HG02571 (cell line): ENCODE measurements around the gene RTL1.

Source experiments
- ATAC-seq: cut with Tn5 transposase; IDR thresholded peaks from one replicate; pipeline ENCODE4 v1.9.1; 2021; ENCODE audit warnings: mild to moderate bottlenecking, moderate library complexity; ENCODE audit not compliant: unreplicated experiment

The RTL1 gene

DNA sequence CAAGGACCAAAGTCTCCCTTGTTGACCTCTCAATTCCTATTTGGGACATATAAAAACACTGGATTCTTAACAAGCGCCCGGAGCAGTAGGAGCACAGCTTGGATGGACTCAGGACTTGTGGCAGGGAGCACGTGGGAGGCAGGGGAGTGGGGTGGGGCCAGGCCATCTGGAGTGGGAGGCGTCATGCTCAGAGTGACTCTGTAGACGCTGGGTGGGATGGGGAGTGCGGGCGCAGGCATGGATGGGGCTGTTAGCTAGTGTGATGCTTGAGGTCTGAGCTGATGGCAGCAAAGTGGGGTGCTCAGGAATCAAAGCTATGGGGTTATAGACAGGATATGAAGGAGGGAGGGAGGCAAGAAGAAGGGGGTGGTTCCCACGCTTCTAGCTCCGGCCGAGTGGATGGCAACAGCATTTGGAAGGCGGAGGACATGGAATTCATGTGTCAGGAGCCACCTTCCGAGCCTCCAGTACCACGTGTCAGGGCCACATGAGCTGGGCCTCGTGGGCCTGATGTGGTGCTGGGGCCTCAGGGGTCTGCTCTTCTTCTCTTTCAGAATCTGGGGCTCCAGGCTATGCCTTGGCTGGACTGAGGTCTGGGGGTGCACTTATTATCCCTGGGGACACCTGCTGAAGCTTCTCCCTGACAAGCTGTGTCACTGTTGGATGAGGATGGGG, 51.4 kb downstream of the RTL1 start:
- ATAC-seq, result no peak

DNA sequence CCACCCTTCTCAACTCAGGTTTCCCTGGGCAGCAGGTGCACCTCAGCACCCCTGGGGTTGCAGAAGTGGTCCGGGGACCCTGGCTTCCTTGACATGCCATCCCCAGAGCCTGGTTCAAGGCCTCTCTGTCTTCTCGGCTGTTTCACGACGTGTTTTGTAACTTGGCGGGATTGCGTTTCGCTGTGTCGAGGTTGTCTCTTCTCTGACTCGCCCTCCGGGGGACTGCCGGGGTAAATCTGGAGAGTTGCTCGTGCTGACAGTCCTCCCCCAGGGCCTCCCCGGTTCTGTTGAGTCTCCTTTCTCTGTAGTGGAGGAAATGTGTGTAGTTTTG, 52.0 kb downstream of the RTL1 start:
- ATAC-seq, result no peak

DNA sequence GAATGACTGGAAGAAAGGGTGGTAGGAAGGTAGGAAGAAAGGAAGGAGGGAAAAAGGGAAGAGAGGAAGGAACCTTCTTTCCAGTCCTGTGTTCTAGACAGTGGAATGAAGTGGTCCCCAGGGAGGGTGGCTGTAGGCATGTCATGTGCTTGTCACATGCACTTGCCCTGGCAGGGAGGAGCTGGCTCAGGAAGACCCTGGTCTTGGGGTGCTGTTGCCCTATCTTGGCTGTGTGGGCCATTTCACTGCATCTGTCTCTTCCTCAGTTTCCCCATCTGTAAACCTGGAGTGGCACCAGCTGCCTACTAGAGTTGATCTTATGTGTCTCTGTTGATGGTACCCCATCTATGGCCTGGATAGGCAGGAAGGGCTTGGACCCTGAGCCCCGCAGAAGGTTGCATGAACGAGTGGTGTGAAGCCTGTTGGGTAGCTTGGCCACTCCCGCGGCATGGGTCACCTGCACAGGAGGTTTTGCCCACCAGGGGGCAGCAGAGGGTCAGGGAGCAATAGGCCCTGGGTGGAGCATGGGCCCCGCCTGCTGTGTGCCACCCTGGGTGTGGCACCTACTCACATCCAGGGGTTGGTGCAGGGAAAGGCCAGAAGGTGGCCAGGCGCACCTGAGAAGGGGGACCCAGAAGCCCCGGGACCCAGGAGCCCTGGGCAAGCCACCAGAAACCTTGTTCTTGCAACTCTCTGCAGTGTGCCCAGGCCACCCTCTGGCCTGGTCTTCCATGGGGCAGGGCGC, 52.5 kb downstream of the RTL1 start:
- no peak for ATAC-seq

DNA sequence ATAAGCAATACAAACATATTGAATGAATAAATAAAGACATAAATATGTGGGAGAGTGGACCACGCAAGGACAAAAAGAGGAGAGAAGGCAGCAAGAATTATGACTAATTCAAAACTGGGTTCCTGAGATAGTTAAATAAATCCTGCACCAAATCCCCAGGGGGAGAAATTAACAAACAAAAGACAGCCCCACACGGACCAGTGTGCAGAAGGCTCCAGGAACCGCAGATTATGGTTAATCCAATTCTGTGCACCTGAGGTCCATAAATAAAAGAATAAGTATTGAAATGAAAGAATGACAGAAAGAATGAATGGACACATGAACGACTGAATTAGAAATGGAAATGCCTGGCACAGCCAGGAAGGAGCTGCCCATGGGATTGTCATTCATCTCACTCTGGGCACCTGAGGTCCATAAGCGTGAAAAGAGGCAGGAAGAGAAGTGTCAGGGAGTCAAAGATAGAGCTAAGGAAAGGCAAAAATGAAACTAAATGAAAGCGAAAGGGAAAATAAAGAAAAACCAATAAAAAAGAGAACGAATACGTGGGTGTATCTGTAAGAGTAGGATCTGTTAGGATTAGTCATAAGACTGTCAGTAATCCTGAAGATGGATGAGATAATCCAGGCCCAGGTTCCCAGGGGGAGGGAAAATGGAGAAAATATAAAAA, 54.3 kb downstream of the RTL1 start:
- ATAC-seq, result no peak

DNA sequence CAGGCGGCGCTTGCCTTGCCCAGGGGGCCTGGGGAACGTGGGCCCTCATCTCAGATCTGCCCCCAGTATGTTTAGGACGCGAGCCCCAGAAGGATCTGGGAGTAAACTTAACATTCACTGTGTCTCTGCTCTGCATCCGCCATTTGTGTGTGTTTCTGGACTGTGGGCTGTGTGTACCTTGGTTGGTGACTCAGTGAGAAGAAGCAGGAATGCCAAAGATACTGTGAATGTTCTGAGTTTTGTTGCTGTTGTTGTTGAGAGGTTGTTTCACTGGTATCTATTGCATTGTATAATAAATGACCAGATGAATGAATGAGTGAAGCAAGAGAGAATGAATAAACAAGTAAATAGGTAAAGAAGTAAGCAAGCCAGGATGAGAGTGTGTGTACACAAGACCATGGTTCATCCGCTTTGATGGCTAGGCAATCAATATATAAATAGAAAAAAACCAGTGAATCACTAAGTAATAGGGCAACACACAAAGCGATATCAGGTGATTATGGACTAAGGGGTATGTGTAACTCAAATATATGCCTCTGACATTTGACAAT, 57.1 kb downstream of the RTL1 start:
- ATAC-seq, result no peak

DNA sequence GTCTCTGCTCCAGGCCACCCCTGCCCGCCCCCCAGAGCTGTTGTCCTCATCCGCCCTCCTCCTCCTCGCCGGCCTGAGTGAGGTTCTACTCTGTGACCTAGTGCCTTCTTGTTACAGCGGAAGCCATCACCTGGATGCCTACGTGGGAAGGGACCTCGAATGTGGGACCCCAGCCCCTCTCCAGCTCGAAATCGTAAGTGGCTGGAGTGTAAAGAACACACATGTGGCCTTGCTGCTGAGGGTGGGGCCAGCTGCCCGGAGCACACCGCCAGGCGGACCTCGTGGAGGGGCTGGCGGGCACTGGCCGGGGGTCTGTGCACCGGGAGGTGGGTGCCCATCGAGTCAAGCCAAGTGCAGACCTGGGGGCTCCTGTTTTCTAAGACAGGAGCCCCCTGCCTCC, 58.2 kb downstream of the RTL1 start:
- no peak for ATAC-seq

DNA sequence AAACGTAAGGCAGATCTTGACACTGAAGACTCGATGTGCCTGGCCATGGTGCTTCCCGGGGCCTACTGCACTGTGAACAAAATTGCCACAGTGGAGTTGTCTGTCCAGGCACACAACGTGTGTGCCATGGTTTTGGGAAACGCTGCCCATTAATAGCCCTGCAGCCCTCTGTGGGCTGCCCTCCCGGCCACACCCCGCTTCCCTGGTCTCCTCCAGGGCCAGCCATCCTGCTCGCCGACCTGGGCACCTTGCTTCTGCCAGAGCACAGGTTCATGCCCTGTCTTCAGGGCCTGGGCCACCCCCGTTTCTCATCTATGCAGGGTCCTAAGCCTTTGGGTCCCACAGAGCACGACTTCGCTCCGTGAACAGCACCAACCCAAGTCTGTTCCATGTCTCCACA, 58.7 kb downstream of the RTL1 start:
- no peak for ATAC-seq

DNA sequence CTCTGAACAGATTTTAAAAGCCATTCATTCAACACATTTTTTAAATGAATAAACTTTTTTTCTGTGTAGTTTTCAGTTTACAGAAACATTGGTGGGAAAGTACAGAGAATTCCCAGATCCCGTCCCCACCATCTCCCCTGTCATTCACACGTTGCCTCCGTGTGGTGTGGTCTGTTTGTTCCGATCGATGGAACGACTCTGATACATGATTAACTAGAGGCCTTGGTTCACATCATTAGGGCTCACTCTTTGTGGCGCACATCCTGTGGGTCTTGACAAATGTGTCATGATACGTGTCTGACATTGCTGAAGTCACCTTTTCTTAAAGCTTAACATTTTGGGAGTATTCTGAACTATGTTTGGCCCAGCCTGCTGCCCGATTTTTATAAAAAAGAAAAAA, 59.1 kb downstream of the RTL1 start:
- no peak for ATAC-seq

DNA sequence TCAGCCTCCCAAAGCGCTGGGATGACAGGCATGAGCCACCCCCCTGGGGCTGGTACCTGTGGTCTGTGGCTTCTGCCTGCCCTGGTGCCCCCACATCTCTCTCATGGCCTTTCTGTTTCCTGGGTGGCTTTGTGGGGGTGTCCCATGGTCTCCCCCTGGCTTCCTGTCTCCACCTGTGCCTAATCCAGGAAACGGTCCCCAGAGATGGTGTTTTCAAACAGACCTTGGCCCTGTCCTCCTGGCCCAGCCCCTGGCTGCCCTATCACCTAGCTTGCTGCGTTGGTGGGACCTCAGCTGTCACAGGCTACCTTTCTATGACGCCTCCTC, 59.5 kb downstream of the RTL1 start:
- ATAC-seq, result no peak

DNA sequence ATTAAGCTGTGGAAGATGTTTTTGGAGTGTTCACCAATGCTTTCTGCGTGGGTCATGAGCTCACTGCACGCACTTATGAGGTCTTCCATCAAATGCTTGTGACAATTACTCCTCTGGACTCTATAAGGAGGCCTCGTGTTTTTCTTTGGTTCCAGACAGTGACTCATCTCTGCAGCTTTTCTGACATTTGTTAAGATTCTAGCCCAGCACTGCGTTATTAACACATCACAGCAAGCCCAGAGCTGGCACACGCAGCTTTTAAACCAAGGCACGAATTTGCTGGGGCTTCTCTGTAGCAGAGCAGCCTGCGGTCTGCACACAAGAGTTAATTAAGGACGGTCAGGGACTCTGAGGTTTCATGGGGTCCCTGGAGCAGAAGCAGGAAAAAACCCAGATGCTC, 60.7 kb downstream of the RTL1 start:
- no peak for ATAC-seq

DNA sequence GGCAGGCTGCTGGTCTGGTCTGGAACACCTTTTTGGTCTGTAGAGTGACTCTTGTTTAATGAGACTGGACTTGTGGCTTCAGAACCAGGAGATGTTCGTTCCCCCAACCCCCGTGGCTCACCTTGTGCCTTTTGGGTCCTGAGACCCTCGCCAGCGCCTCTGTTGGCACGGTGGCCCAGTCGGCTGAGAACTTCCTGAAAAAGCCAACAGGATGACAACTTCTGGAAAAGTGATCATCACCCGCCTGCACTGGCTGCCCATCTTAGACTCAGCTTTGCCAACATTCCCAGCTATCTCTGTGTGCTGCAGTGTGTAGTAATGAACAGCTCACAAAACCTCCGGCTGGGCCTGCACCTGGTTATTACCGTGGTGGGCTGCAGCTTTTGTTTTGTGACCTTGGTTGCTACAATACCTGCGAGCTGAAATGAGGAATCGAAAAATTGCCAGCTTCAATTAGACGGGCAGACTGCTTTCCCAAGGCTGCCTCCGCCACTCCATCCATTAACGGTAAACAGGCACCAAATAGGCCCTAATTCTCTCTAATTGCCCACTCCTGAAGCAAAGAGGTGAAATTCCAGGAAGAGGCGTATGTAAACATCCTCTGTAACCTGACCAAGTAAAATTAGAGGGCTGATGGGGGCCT, 61.6 kb downstream of the RTL1 start:
- no peak for ATAC-seq

DNA sequence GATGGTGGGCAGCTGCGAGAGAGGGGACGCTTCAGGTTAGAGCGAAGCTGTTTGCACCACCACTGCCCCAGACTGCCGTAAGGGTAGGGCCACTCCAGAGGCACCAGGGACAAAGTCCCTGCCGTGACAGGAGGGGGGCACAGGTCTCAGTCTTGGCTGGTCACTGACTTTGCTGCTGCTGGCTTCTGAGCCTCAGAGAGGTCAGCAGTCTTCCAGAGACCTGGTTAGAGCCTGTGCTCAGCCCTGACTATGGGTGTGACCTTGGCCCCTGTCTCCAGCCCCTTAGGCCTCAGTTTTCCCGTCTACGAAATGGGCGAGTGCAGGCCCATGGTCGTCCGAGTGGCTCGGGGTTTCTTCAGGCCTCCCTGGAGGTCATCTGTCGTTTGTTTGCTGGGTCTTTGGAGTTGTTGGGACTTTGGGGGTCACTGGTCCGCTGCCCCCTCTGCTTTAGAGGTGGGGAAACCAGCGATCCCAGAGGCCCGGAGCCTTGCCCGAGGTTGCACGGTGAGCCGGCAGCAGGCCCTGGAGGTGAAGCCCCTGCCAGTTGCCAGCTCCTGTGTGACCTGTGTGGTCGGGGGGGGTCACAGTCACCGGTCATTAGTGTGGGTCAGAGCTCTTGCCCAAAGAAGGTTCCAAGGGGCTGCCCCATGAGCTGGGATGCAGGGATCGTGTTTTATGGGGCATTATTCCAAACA, 62.3 kb downstream of the RTL1 start:
- ATAC-seq, result no peak

DNA sequence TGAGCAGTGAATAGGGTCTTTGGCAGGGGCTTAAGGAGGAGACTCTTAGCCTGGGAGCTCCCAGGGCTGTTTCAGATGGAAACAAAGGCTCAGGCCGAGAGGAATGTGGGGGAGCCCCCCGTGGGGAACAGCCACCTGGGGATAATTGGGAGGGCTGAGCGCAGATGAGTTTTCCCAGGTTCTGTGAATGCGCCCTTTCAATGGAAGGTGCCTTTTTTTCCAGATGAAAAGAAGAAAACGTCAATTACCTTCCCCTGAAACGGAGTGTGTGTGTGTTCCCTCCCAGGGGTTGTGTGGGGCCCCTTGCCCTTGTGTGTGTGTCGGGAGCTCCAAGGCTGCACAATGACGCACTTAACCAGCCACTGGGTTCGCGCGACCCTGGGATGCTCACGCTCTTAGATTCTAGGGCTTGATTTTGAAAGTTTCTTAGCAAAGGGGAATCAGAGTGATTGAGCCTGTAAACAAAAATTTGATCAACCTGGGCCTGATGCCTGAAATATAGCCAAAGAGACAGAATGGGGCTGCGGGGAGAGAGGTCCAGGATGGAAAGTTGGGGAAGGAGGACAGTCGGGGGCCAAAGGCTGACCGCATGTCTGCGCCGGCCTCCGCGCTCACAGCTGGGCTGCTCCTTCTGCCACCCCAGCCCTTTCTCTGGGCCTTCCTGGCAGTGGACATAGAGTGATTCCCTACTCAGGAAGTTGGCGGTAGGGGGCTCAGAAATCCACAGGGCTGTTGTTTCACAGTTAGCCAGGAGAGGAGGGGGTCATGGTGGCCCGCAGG, 63.0 kb downstream of the RTL1 start:
- ATAC-seq, result no peak

DNA sequence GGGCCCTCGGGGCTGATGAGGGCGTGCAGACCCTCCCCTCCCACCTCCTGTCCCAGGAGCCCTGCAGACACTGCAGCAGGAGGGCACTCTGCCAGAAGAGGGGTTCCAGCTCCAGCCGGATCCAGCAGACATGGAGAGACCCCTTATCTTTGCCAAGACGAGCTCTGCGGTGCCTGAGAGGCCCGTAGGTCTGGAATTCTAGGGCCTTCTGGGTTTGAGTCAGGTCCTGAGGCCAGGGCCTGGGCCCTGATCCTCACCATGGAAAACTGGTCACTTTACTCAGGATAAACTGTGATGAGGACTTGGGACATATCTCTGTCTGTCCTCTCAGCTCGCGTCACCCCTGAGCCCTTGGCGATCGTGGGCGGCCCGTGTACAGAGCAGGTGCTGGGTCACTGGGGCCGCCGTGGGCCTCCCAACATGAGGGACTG, 63.8 kb downstream of the RTL1 start:
- ATAC-seq, result no peak

DNA sequence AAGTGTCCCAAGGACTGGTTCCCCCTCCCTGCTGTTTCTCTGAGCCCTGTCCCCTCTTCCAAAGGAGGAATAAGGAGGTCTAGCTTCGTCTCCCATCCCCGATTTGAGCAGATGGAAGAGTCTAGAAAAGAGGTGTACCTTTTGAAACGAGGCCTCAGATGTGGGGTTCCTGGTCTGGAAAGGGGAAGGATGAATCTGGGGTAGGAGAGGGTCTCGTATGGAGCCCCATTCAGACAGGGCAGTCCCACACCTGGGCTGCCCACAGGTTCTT, 64.3 kb downstream of the RTL1 start:
- ATAC-seq, result no peak

DNA sequence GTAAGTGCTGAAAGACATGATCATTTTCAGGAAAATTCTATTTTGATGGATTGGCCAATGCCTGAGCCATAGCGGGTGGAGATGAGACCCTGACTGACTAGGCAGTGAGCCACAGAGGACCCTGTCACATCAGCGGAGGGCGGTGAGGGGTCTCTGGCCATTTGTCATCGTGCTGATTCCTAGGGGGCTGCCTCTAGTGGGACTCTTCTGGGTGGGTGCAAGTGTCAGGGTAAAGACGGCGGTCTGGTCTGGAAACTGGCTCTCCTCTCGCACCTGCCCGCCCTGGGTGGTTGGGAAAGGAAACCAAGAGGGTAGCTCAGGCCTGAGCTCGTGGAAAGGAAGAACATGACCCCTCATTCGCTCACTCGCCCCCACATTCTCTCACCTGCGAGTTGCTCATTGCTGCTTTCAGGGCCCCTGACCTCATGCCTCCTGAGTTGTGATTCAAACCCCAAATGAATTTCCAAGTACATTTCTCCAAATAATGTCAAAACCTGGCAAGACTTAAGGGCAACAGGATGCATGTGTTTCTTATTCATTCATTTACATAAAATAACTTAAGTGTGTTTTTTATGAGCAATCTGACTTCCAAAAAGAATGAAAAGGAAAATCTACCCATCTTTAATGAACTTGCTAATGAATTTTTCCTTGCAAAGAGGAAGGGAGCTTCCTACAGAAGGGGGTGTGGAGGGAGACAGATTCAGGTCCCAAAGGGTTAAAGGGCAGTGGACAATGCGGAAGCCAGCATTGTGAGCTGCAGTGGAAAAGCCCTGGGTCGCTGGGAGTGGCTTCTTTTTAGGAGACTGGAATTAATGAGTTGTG, 64.8 kb downstream of the RTL1 start:
- no peak for ATAC-seq

DNA sequence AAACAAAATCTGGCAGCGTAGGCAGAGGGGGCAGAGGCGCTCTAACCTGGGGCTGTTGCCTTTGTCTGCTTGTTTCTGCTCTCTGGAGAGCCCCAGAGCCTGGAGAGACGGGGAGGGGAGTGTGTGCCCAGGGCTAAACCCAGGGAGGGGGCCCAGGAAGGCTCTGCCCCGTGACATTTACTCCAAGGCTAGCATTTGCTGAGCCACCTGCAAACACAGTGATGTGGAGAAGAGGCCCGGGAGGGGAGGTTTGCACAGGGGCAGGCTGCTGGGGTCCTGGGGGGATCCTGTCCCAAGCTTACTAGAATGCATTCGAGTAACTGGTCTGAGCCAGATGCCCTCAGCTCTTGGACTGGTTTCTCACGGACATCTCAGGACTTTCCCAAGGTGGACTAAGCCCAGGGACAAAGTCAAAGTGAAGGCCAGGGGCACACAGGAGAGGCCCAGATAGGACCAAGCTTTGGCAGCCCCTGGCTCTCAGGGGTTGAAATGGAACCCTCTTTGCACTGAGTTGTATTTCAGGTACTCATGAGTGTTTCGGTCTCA, 65.6 kb downstream of the RTL1 start:
- ATAC-seq, result no peak

DNA sequence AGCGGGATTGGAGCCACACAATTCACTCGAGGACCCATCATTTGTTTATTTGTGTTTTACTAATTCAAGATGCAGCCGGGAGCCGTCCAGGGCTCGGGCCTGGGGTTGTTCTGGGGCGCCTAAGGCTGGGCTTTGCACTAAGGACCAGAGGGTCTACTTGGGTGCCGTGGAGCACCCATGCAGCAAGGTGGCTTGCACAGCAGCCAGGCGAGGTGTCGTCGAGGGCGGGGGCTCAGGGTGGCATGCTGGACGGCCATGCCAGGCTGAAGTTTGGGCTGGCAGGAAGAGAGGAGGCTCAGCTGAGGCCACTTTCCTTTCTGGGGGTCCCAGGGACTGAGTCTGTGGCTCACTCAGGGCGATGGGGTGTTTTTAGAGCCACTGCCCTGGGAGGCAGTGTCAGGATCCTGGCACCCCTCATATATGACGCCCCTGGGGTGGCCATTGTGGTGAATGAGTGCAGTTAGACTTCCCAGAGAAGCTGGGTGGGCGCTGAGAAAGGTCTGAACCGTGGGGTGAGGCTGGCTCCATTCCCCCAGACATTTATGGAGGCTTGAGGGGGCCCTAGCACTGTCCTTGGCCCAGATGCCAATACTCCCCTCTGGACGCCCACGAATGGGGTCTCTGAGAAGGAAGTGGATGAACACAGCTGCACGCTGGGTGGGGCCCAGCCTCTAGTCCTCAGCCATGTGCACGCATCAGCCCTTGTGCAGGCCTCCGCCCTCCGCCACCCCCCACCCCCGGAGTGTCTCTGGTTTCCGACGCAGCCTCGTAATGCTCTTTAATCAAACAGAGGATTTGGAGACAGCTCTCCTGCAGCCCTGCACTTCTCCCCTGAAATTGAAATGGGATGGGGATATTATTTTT, 66.3 kb downstream of the RTL1 start:
- no peak for ATAC-seq
